GM15510 (cell line): Measurements from ENCODE around the gene AKIP1.

Experiments used
- POLR2A ChIP-seq: IDR thresholded peaks from 3 replicates; pipeline ENCODE4 v1.6.1; 2011; ENCODE audit warnings: borderline replicate concordance; ENCODE audit not compliant: insufficient read length; ENCODE audit errors: extremely low read depth

The AKIP1 gene, protein sequence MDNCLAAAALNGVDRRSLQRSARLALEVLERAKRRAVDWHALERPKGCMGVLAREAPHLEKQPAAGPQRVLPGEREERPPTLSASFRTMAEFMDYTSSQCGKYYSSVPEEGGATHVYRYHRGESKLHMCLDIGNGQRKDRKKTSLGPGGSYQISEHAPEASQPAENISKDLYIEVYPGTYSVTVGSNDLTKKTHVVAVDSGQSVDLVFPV

GRCh38 chr11:8911029-8911823 lies at the start of gene AKIP1:
Gene AKIP1 (plus strand): TSS chr11:8911189. CDS start chr11:8911450, 261 bp downstream.
- peak; percentile 51 for TF ChIP-seq POLR2A

DNA sequence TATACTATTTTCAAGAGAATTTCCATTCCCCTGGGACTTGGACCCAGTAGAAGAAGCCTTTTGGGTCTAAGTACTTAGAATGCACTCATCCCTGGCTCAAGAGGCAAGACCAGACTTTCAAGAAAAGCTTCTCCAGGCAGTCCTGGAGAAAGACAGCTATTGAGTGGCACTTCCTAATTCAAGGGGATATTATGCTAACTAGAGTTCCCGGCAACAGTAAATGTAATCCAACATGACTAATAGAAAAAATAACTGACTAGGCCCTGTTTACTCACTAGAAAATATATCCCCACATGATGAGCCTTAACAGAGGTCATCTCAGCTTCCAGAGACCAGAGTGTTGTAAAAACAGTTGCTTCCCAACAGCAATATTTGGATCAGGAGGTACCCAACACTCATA lies 47.2 kb upstream of the AKIP1 start:
- no peak for TF ChIP-seq POLR2A

GRCh38 chr11:8865304-8865703 lies 45.7 kb upstream of the AKIP1 start:
- TF ChIP-seq POLR2A: no peak

GRCh38 chr11:8867035-8867434 lies 44.0 kb upstream of the AKIP1 start:
- TF ChIP-seq POLR2A: no peak

- TF ChIP-seq POLR2A: no peak
These were observed 42.9 kb upstream of the AKIP1 start for GRCh38 chr11:8867931-8868631.

- TF ChIP-seq POLR2A: no peak
These were observed 40.4 kb upstream of the AKIP1 start for GRCh38 chr11:8870411-8871170.

GRCh38 chr11:8871171-8871775 lies 39.7 kb upstream of the AKIP1 start:
- no peak for TF ChIP-seq POLR2A

DNA sequence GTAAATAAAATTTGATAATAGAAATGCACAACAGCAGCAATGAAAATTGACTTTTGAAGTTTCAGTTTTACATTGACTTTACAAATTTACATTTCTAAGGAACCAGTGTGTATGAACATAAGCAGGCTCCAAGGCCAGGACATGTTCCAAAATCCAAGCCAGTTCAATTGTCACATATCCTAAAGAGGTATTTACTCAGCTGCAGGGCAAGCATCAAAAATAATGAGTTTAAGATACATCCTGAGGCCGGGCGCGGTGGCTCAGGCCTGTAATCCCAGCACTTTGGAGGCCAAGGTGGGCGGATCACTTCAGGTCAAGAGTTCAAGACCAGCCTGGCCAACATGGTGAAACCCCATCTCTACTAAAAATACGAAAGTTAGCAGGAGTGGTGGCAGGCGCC lies 39.0 kb upstream of the AKIP1 start:
- TF ChIP-seq POLR2A: no peak

- no peak for TF ChIP-seq POLR2A
These were observed 37.1 kb upstream of the AKIP1 start for GRCh38 chr11:8873741-8874405.

GRCh38 chr11:8878771-8879170 lies 32.2 kb upstream of the AKIP1 start:
- no peak for TF ChIP-seq POLR2A

DNA sequence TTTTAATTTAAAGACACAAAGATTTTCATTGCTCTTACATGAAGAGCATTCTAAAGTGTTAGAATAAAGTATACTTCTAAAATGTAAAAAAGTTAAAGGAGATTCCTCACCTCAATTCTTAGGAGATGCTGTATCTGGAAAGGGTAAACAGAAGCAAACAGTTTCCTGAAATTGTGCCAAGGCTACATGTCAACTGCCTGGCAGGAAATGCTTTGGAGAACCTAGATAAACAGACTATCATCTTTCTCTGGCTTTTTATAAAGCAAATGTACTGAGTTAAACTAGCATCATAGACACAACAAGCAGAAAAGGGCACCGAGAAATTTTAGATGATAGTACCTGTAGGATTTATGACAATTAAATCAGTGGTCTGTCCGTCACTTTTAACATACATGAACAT lies 24.7 kb upstream of the AKIP1 start:
- TF ChIP-seq POLR2A: no peak

- TF ChIP-seq POLR2A: no peak
These were observed 11.8 kb upstream of the AKIP1 start for GRCh38 chr11:8899119-8899753.

DNA sequence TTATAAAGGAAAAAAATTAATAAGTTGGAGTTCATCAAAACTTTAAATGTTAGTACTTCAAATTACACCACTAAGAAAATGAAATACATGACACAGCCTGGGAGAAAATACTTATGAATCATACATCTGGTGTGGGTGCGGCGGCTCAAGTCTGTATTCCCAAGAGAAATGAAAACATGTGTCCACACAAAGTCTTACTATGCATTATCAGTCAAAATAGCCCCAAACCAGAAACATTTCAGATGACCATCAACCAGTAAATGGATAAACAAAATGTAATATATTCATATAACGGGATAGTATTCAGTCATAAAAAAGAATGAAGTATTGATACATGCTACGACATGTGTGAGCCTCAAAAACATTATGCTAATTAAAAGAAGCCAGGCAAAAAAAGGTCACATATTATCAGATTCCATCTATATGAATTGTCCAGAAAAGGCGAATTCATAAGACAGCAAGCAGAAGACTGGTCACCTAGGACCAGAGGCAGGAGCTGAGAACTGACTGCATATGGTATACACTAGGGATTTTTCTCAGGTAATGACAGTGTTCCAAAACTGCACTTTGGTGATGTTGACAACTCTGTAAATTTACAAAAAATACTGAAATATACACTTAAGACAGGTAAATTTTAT lies 5.3 kb upstream of the AKIP1 start:
- TF ChIP-seq POLR2A: no peak
